ENCODE results near the gene LRRN2.
"Not testable (repeated sequence)": the region's sequence is repeated elsewhere in the genome, so short reads cannot be mapped to it uniquely, and the experiment has no call there.

Gene LRRN2

DNA sequence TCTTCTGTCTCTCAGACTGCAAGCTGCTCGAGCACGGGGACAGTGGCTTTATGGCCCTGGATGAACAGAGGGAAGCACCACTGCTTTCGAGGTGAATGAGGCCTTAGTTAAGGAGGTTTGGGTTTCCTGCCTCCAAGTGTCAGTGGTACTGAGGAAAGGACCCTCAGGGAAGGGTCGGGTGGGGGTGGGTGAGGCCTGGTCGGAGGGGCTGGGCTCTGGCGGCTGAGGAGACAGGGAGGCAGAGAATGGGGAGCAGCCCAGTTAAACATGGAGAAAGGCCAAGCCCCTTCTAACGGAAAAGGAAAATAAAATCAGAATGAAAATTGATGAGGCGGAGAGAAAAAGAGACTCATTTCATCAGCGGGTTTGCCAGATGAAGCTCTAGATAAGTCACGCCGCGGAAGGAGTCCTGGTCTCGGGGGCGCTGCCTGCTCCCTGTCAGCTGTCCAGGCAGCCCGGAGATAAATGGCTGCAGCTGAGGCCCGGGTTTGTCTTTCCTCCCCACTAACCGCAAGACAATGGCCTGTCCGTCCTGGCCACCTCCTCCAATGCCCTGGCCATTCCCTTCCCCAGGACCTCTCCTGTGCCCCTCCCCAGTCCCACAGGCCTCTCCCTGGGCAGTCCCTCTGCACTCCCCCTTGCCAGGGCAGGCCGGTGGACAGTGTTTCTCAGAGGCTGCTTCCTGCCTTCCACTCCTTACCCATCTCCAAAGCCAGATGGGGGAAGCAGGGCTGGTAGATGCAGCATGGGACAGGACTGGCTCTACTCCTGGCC, 55.2 kb downstream of the LRRN2 start:
- DNase-seq (ENCODE audit: low read depth in 2 of 2): no peak

DNA sequence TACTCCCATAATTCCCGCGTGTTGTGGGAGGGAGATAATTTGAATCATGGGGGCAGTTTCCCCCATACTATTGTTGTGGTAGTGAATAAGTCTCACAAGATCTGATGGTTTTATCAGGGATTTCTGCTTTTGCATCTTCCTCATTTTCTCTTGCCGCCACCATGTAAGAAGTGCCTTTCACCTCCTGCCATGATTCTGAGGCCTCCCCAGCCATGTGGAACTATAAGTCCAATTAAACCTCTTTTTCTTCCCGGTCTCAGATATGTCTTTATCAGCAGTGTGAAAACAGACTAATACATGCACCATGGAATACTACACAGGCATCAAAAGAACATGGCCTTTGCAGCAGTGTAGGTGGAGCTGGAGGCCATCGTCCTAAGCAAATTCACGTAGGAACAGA, 56.1 kb downstream of the LRRN2 start:
- not testable (repeated sequence) for DNase-seq (ENCODE audit: low read depth in 2 of 2)

DNA sequence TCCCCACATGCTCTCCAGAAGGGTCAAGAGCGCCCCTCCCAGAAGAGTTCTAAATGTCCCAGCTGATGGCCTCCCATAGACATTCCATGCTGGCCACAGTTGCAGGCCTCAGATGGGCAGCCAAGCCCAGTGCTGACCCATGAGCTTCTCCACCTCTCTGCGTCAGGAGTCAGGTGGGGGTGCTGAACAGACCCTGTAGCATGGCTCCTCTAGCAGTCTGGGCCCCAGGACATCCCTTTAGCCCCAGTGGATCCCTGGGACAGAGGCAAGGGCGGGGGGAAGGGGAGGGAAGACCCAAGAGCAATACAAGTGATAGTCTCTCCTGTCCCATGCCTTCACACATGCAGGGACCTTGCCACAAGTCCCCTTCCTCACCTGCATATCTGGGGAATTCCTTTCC, 56.7 kb downstream of the LRRN2 start:
- no peak for DNase-seq (ENCODE audit: low read depth in 2 of 2)

DNA sequence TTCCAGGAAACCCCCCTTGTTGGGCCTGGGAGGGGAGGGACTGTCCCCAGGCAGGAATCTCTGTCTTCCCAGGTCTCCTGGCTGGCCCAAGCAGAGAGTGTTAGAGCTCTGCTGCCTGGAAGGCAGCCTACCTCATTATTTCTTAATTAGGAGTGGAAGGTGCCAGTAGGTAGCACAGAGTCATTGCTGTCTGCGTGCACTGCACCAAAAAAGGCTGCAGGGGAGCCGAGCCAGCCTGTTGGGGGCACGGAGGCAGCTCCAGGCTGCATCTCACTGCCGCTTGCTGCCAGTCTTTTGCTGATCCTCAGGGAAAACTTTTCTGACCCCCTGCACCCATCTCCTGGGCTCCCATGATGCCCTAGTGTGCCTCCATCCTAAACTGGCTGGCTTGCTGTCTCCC, 58.1 kb downstream of the LRRN2 start:
- DNase-seq (ENCODE audit: low read depth in 2 of 2): no peak

DNA sequence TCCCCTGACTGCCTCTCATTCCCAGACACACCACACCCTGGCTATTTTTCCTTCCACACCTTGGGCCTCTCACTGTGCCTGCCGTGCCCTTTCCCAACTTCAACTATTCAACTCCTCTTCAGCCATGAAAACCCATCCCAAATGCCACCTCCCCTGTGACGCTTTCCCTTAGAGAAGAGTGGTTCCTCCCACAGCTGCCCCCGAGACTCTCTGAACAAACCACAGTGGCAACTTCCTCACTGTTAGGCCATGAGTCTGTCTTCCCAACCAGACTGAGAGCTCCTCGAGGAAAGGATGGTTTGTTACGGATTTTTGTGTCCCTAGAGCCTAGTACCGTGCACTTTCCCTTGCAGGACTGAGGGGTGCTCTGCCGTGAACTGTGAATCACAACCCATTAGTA, 59.2 kb downstream of the LRRN2 start:
- no peak for DNase-seq (ENCODE audit: low read depth in 2 of 2)

DNA sequence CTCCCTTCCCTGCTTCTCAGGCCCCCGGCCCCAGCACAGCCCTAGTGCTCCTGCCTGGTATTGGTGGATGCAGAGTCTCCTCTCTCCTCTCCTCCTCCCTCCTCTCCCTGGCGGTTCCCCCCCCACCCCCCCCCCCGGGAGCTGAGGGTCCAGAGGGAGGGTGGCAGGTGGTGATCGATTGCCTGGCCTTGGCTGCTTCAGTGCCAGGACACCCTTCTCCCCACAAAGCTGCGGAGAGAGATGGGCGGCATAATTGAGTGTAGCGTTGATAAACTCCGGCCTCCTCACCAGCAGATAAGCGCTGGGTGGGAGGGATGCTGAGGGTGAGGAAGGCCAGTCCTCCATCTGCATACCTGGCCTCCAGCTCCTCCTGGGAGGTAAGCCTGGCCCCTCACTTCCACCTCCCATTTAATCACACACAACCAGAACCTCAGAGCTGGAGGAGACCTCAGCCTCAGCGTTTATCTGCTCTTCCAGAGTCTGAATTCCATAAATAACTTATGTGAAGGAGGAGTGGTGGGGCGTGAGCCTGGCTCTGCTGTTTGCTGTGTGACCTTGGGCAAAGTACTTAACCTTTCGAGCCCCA, 60.8 kb downstream of the LRRN2 start:
- DNase-seq (ENCODE audit: low read depth in 2 of 2): no peak

DNA sequence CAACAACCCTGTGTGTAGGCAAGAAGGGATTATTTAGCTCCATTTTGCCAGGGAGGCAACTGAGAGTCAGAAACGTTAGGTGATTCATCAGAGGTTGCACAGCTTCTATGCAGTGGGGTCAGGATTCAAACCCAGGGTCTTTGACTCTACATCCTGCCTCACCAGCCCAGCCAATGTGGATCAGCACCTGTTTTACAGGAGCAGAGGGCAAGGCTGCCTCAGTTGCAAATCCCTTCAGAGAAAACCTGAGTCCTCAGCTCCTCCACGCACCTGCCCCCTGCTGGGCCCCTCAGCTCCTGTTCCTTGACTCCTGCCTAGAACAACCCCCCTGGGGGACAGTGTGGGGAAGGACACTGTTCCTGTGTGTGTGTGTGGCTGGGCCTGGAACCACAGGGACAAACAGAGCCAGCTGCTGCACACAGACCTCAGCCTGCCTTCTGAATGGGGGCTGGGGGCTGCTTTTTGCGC, 61.6 kb downstream of the LRRN2 start:
- no peak for DNase-seq (ENCODE audit: low read depth in 2 of 2)

DNA sequence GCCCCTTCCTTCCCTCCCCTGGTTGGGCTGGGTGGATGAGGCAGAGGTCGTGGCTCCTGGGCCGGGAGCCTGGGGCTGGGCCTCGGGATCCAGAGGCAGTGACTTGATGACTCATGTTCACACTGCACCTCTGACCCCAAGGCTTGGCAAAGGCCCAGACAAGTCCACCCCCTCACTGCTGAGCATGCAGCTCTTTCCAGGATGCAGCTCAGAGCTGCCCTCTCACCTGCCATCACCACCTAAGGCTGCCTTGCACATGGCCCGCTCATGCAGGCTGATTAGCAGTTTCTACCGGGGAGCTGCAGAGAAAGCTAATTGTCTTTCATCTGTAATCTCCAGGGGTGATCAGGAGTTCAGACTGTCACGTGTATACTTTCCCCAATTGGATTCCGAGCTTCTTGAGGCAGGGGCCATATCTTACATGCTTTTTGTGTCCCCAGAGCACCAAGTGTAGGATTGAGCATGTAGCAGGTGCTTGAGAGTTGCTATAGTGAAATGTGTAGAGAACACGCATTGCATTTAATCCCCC, 62.1 kb downstream of the LRRN2 start:
- DNase-seq (ENCODE audit: low read depth in 2 of 2): no peak

DNA sequence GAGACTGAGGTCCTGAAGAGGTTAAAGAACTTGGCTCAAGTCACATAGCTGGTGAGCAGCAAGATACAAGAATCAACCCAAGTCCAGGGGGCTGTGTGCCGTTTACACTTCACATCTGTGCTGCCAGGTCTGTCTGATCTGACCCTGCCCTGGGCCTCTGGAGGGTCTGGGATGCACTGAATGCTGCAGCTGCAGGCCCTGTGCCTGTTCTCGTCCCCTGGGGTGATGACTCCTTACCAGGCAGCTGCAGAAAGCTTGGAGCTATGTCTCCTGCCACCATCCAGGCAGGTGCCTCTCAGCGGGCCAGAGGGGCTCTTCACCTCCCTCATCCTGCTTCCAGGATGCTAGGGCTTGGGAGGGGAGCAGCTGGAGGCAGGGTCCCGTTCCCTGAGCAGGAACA, 63.5 kb downstream of the LRRN2 start:
- DNase-seq (ENCODE audit: low read depth in 2 of 2): no peak

DNA sequence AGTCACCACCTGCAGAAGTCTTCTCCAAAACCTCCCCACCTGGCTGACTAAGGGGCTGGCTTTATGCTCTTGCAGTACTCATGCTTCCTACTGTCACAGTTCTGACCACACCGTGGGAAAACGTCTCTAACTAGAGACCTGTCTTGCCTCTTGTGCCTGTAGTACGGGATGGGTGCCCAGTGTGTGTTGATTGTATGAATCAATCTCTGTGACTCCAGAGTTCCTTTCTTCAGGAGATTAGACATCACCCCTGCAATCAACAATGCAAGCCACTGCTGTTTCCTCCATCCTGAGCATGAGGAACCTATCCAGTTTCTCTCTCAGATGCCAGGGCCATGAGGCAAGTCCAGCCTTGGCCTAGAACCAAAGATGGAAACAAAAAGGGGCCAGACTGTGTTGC, 64.1 kb downstream of the LRRN2 start:
- no peak for DNase-seq (ENCODE audit: low read depth in 2 of 2)

DNA sequence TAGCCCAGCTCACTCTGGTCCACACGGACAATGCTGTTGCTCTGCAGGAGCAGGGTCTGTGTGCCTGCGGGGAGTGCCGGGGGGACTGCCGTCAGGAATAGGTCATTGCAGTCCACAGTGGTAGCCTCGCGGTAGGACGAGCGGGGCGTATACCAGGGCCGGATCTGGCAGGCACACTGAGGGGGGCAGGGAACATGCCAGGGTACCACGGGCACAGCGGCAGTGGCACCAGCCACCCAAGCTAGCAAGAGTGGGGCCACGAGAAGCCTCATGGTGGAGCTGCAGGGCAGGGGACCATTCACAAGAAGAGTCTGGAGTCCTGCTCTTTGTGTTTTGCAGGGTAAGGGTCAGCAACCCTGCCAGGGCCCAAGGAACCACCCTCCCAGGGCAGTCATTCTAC, 65.8 kb downstream of the LRRN2 start:
- no peak for DNase-seq (ENCODE audit: low read depth in 2 of 2)

DNA sequence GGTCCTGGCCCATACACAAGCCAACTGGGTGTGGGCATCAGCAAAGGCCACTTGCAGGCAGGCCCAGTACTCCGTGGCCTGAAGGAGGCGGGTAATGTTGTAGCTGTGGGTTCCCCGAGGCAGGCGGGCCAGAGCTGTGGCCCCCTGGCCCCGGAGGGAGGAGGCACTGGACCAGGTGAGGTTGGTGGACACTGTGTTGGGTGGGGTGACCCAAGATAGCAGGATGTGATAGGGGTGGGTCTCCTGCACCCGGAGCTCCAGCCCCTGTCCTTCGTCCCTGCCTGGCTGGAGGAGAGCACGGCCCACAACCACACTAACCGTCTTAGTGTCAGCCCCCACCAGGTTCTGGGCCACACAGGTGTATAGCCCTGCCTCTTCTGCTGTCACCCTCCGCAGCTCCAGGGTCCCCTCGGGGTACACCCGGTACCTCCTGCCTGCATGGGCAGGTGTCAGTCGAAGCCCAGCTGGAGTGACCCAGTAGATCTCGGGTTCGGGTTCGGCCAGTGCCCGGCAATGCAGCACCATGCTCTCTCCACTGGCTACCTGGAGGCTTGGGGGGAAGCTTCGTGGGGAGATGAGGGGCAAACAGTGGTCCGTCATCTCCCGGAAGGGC, 67.3 kb downstream of the LRRN2 start:
- DNase-seq (ENCODE audit: low read depth in 2 of 2): no peak

DNA sequence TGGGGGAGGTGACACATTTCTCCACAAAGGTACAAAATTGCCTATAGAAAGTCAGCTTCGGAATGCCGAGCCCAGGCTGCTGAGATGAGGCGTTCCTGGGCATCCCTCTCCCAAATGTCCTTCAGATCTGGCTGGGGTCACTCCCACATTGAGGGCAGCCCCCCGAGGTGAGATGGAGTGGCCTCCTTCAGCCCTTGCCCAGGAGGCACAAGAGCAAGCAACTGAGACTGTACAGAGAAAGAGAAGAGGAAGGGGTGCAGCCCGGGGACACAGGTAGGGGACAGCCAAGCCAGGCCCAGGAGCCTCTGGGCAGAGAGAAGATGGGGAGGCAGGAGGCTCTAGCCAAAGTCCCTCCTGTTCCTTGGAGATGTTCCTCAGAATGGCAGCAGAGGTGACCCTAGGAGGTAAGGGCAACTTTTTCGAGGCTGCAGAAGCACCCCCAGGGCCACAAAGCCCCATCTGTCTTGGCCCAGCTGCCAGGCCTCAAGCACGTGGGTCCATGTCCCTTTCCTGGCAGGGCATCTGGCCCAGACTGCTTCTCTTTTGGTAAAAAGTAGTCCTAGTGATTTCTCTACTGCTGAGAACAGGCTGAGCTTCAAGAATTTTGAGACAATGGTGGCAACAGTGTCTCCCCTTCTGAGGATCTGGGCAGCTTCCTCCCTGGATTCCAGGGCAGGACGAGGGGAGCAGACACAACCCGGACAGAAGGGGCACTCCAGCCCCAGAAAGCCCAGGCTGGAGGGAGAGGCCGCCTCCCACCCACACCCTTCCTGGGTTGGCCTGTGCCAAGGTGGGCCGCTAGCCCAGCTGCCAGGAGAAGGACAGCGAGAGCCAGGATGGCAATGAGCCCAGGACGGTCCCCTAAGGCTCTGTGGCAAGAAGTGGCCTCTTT, 68.0 kb downstream of the LRRN2 start:
- DNase-seq (ENCODE audit: low read depth in 2 of 2): no peak

DNA sequence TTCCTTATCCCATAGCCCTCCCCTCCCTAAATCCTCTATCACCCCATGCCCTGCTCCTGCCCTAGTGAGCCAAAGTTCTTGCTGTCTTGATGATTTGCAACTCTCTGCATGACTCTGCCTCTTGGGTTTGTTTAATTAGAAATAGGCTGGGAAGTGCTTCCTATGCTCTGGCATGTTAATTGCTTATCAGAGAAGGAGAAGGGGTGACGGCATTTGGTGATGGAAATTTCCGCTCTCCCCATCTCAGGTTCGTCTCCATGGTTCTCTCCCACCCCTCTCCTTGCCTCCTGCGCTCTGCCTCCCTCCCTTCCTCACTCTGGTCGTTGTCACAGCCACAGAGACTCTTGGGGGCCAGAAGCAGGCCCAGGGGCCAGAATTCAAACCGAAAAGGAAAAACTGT, 68.9 kb downstream of the LRRN2 start:
- no peak for DNase-seq (ENCODE audit: low read depth in 2 of 2)

DNA sequence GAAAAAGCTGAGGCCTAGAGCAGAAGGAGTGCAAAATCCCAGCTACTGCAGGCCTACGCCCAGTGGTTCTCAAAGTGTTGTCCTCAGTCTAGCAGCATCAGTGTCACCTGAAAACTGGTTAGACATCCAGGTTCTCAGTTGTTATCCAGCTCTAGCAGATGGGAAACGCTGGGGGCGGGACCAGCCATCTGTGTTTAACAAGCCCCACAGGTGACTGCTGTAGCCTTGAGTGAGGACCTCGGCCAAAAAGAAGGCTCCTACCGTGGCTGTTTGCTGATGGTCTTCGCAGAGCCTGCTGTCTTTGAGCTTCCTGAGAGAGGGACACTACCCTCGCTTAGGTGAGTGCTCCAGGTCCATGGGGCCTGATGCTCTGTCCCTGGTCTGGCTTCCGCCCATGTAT, 69.7 kb downstream of the LRRN2 start:
- no peak for DNase-seq (ENCODE audit: low read depth in 2 of 2)

DNA sequence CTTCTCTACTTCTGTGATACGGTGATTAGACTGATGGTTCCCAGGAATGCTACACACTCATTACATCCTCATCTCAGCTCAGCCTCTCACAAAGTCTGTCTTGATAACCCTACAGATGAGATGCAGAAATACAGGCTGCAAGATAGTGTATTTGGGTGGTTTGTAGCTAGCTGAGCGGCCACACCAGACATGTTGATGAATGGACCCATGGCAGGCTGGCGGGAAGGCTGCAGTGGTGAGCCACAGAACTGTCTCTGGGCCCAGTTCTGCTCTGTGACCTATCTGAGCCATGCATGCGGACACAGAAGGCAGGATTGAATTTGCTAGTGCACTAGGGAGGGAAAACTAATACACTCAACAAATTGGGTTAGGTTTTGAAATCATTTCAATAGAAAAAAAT, 71.9 kb downstream of the LRRN2 start:
- DNase-seq (ENCODE audit: low read depth in 2 of 2): no peak

DNA sequence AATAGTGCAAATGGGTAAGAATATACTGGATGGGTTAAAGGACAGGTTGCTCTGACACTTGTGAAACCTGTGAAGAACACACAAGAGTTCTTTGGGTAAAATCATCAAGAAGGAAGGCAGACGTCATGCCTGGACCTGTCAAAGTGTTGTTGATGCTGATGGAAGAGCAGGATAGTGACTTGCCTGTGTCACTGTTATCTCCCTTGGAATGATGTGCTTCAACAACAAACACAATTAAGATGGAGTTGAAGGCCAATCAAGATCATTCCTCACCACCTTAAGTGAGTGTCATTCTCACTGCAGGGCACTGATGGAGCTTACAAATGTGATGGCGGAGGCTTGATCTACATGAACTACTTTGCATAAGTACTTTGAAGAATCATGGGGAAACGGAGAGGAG, 73.2 kb downstream of the LRRN2 start:
- DNase-seq (ENCODE audit: low read depth in 2 of 2): no peak

DNA sequence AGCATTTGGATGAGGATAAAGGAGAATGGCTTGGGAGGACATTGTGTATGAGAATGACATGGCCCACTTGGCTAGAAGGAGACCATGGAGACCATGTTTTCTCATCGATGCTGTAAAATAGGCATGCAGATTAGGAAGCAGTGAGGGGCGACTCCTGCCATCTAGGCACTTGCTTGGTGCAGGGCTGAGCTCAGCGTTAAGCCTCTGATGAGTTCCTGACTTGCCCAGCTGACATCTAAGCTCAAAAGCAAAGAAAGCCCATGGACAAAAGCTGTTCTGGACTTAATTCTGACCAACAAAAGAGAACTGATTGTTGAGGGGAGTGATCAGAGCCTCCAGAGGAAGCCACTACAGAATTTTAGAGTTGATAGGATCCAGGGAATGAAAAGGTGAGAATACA, 74.5 kb downstream of the LRRN2 start:
- DNase-seq (ENCODE audit: low read depth in 2 of 2): no peak

DNA sequence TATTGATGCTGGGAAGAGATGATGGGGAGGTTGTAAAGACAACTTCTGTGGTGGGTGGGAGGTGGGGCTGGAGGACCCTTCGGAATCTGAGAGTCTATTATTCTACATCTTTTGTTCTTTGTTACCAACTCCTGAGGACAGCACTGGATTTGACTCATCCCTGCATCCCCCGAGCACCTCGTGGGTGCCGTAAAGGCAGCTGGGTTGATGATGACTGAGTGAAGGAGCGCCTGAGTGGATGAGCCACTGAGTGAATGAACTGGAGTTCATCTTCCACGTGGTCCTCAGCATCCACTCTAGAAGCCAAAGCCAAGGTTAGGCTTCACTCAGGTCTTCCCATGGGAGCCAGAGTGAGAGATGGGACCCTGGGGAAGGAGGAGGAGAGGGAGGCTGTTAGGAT, 77.6 kb downstream of the LRRN2 start:
- no peak for DNase-seq (ENCODE audit: low read depth in 2 of 2)

DNA sequence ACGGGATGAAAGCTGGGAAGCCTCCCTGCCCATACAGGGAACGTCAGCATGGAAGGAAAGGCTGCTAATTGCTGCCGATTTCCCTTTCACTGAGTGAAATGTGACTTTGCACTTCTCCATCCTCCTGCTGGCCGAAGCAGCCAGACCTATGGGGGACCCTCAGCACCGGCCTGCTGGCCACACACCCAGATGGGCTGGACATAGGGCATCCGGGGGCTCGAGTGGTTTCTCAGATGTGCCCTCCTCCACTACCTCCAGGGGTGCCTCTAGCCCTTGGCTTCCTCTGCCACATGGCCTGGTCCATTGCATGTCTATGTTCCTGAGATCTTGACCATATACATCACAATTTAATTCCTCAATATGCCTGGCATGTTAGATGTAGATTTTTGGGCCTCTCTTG, 79.7 kb downstream of the LRRN2 start:
- no peak for DNase-seq (ENCODE audit: low read depth in 2 of 2)

DNA sequence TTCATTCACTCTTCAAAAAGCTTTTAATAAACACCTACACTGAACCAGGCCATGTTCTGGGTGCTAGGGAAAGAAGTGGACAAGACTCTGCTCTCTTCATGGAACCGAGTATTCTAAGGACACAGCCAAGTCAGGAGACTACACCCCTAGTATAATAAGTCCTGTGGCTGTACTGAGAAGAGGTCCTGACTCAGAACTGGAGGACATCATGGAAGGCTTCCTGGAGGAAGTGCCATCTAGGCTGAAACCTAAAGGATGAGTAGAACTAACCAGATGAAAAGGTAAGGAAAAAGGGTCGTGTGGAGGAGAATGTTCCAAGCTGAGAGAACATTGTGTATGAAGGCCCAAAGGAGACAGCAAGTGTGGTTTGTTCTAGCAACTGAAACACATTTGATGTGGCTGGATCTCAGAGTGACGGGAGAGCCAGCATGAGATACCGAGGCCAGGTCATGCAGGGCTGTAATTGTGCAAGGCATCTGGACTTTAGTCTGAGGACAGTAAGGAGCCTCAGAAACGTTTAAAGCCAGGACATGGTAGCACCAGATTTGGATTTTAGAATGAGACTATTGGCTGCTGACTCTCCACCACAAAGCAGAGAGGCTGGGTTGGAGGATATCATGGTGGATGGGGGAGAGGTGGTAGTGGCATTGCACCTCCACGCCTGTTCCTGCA, 82.5 kb downstream of the LRRN2 start:
- DNase-seq (ENCODE audit: low read depth in 2 of 2): no peak

Measured in stimulated activated CD8-positive, alpha-beta memory T cell treated with anti-CD3 and anti-CD28 coated beads, Interleukin-2, amount 100 ng/mL, for 48 hours (primary cell).